Prostate gland (tissue), 2 donors: ENCODE measurements around the gene NHERF2.

Experiments used
- CTCF ChIP-seq, 4 experiments: fragments of 200-600 bp in 2 of 4; fragments of 450-650 bp in 2 of 4; sonication (generic) in 2 of 4; IDR thresholded peaks; 1 replicate in 3 of 4; 2 replicates in 1 of 4; pipeline ENCODE4 v1.5.1; 2016 to 2019; ENCODE audit warnings: antibody characterized with exemption in 4 of 4, mild to moderate bottlenecking in 2 of 4, moderate library complexity in 2 of 4
- POLR2AphosphoS5 ChIP-seq: sonication (generic); formaldehyde crosslinking; IDR thresholded peaks from one replicate; pipeline ENCODE4 v1.6.1; 2017; ENCODE audit warnings: antibody characterized with exemption

DNA sequence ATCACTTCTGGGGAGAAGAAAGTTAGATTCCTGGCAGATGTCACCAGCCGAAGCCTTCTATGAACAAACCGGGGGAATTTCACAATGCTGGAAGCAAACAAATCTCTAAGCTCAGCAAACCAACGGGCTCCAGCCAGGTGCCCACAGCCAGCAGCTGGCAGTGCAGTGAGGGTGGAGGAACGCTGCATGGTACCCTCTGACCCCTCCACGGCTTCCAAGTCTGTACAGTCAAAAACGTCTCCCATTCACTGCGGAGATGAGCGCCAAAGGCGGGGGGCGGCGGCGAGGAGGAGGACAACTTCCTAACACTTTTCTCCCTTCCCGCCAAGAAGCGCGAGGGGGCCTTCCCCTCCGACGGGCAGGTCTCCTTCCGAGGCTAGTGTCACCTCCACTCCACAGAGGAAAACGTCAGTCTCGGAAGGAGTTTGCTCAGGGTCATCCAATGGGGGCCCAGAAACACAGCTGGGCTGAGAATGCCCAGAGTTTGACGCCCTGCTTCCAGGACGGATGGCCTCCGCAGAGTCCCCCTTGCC lies 18.0 kb upstream of the NHERF2 start:
- TF ChIP-seq CTCF (IDR thresholded peaks at IDR 0.05) (no peak), POLR2AphosphoS5 (no peak)
